ENCODE measurements around the gene LEF1.

- no peak for TF ChIP-seq CTCF (IDR thresholded peaks at IDR 0.05)
- no peak for TF ChIP-seq POLR2A (IDR thresholded peaks at IDR 0.05)
- no peak for TF ChIP-seq EP300 (IDR thresholded peaks at IDR 0.05)
- TF ChIP-seq POLR2AphosphoS5 (IDR thresholded peaks at IDR 0.05), result no peak
Observed at GRCh38 chr4:108036213-108036612, 132.5 kb downstream of the LEF1 start.
